ENCODE data around the gene DDA1. TPM values are rescaled to one million over a fixed set of nuclear protein-coding genes. Genes with fewer than 3 reads are reported as not detected.
A peak's percentile ranks its signal among the peaks of the same experiment; 100 is the strongest.

Gene DDA1
- total and polyA plus RNA-seq, 2 of the 13 experiments (the other 11 are each of a cell fraction or from before 2014, with no cell fraction given), result 24.5 to 26.0 TPM

- peak; percentile 74 for TF ChIP-seq RXRB (CRISPR knock-in tag; IDR thresholded peaks at IDR 0.05; ENCODE audit: borderline replicate concordance)
- peak; percentile 65; the same call in 1 of the 2 replicates for TF ChIP-seq PHF21A (CRISPR knock-in tag; IDR thresholded peaks at IDR 0.05)
- no peak for TF ChIP-seq GLMP (CRISPR knock-in tag; IDR thresholded peaks at IDR 0.05; ENCODE audit: borderline replicate concordance)
- TF ChIP-seq, protein P1, sequence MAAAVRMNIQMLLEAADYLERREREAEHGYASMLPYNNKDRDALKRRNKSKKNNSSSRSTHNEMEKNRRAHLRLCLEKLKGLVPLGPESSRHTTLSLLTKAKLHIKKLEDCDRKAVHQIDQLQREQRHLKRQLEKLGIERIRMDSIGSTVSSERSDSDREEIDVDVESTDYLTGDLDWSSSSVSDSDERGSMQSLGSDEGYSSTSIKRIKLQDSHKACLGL (CRISPR knock-in tag; IDR thresholded peaks at IDR 0.05), result no peak; the same call in 1 of the 2 replicates
- TF ChIP-seq ZNF318 (CRISPR knock-in tag; IDR thresholded peaks at IDR 0.05), result no peak
- TF ChIP-seq IKZF5 (CRISPR knock-in tag; IDR thresholded peaks at IDR 0.05), result peak; percentile 70; the same call in 1 of the 2 replicates
- TF ChIP-seq ZNF720 (CRISPR knock-in tag; IDR thresholded peaks at IDR 0.05), result no peak
- no peak for TF ChIP-seq ZNF75D (CRISPR knock-in tag; IDR thresholded peaks at IDR 0.05; ENCODE audit: borderline replicate concordance)
- TF ChIP-seq HOXA9 (CRISPR knock-in tag; IDR thresholded peaks at IDR 0.05; ENCODE audit: borderline replicate concordance), result peak; percentile 71; the same call in 1 of the 2 replicates
- TF ChIP-seq, protein P2, sequence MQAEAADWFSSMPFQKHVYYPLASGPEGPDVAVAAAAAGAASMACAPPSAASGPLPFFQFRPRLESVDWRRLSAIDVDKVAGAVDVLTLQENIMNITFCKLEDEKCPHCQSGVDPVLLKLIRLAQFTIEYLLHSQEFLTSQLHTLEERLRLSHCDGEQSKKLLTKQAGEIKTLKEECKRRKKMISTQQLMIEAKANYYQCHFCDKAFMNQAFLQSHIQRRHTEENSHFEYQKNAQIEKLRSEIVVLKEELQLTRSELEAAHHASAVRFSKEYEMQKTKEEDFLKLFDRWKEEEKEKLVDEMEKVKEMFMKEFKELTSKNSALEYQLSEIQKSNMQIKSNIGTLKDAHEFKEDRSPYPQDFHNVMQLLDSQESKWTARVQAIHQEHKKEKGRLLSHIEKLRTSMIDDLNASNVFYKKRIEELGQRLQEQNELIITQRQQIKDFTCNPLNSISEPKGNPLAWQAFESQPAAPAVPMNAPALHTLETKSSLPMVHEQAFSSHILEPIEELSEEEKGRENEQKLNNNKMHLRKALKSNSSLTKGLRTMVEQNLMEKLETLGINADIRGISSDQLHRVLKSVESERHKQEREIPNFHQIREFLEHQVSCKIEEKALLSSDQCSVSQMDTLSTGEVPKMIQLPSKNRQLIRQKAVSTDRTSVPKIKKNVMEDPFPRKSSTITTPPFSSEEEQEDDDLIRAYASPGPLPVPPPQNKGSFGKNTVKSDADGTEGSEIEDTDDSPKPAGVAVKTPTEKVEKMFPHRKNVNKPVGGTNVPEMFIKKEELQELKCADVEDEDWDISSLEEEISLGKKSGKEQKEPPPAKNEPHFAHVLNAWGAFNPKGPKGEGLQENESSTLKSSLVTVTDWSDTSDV (CRISPR knock-in tag; IDR thresholded peaks at IDR 0.05), result no peak
- 0 out of 2 replicates have a peak, but pooled peaks have one; percentile 32 for TF ChIP-seq ZNF782 (CRISPR knock-in tag; IDR thresholded peaks at IDR 0.05; ENCODE audit: borderline replicate concordance)
- TF ChIP-seq ARNT (IDR thresholded peaks at IDR 0.05), result no peak
- no peak; the same call in 1 of the 2 replicates for TF ChIP-seq DDIT3 (CRISPR knock-in tag; IDR thresholded peaks at IDR 0.05)
- peak; percentile 81; the same call in 1 of the 2 replicates for TF ChIP-seq ZNF563 (CRISPR knock-in tag; IDR thresholded peaks at IDR 0.05)
- no peak for TF ChIP-seq CBX1 (IDR thresholded peaks at IDR 0.05; ENCODE audit: low read depth)
These were observed 31.6 kb downstream of the DDA1 start (continued) for GRCh38 chr19:17340871-17341357.
